DOHH2 (cell line): ENCODE data around the gene AMTN.
A peak's percentile ranks its signal among the peaks of the same experiment; 100 is the strongest.
"Not testable (repeated sequence)": the region's sequence is repeated elsewhere in the genome, so short reads cannot be mapped to it uniquely, and the experiment has no call there.

ENCODE experiments used
- H3F3A ChIP-seq: fragments of 200-600 bp; sonication (generic), shearing (Covaris generic); 2 replicates; pipeline ENCODE4 v1.6.0; 2016; ENCODE audit warnings: antibody characterized with exemption, mild to moderate bottlenecking; ENCODE audit not compliant: control insufficient read depth, insufficient read depth
- H3K27ac ChIP-seq: fragments of 200-600 bp; sonication (generic); 2 replicates; pipeline ENCODE4 v1.5.1; 2014; ENCODE audit warnings: low read depth, mild to moderate bottlenecking, low read length, moderate library complexity
- H3K27me3 ChIP-seq: fragments of 200-600 bp; sonication (generic); 2 replicates; pipeline ENCODE4 v1.6.1; 2014; ENCODE audit warnings: mild to moderate bottlenecking, low read length, mixed read lengths; ENCODE audit not compliant: control insufficient read depth
- H3K36me3 ChIP-seq: fragments of 200-600 bp; sonication (generic); 2 replicates; pipeline ENCODE4 v1.6.1; 2014; ENCODE audit warnings: mild to moderate bottlenecking, low read length, moderate library complexity, mixed read lengths; ENCODE audit not compliant: control insufficient read depth
- H3K4me1 ChIP-seq: fragments of 200-600 bp; sonication (generic); 2 replicates; pipeline ENCODE4 v1.6.1; 2014; ENCODE audit warnings: mild to moderate bottlenecking, low read length, mixed read lengths; ENCODE audit not compliant: control insufficient read depth
- H3K4me2 ChIP-seq: fragments of 200-600 bp; sonication (generic); 2 replicates; pipeline ENCODE4 v1.6.0; 2014; ENCODE audit warnings: mild to moderate bottlenecking, low read length, moderate library complexity
- H3K4me3 ChIP-seq: fragments of 200-600 bp; sonication (generic); 2 replicates; pipeline ENCODE4 v1.5.1; 2014; ENCODE audit warnings: mild to moderate bottlenecking, low read length, mixed read lengths
- H3K79me2 ChIP-seq: fragments of 200-600 bp; sonication (generic); 2 replicates; pipeline ENCODE4 v1.6.1; 2014; ENCODE audit warnings: mild to moderate bottlenecking, low read length, mixed read lengths; ENCODE audit not compliant: control insufficient read depth
- H3K9me2 ChIP-seq: fragments of 200-600 bp; sonication (generic); replicated peaks from 2 replicates; pipeline ENCODE4 v1.6.1; 2014; ENCODE audit warnings: mild to moderate bottlenecking, low read length, mixed read lengths; ENCODE audit not compliant: control insufficient read depth
- H3K9me3 ChIP-seq: fragments of 200-600 bp; sonication (generic); 2 replicates; pipeline ENCODE4 v1.6.1; 2014; ENCODE audit warnings: antibody characterized with exemption, low read length, mixed read lengths; ENCODE audit not compliant: control insufficient read depth, insufficient read depth
- H4K20me1 ChIP-seq: fragments of 200-600 bp; sonication (generic); 2 replicates; pipeline ENCODE4 v1.6.0; 2014; ENCODE audit warnings: low read depth, mild to moderate bottlenecking, antibody characterized with exemption, low read length, moderate library complexity; ENCODE audit not compliant: control insufficient read depth, insufficient read depth
- EZH2phosphoT487 ChIP-seq: fragments of 200-600 bp; sonication (generic); IDR thresholded peaks from 2 replicates; pipeline ENCODE4 v1.6.1; 2017; ENCODE audit warnings: borderline replicate concordance, mild to moderate bottlenecking, antibody characterized with exemption, low read length, moderate library complexity, mixed read lengths
- TF ChIP-seq, protein P1 (sequence below): fragments of 200-600 bp; sonication (generic); IDR thresholded peaks from one replicate; pipeline ENCODE4 v1.5.1; 2014; ENCODE audit warnings: antibody characterized with exemption, mild to moderate bottlenecking, low read depth, low read length; ENCODE audit not compliant: poor library complexity, severe bottlenecking

The AMTN gene

GRCh38 chr4:70530997-70531396 is 12.6 kb downstream of the AMTN start:
- H3K4me1 ChIP-seq: no peaks in the 10 kb centered on the region
- no peaks in the 10 kb centered on the region for H3F3A ChIP-seq
- H3K4me2 ChIP-seq: no peak overlapping the region
- H3K27ac ChIP-seq: no peak overlapping the region
- H3K27me3 ChIP-seq: no peaks in the 10 kb centered on the region
- no peak overlapping the region for H3K4me3 ChIP-seq
- no peaks in the 10 kb centered on the region for H3K9me3 ChIP-seq
- TF ChIP-seq, protein P1, sequence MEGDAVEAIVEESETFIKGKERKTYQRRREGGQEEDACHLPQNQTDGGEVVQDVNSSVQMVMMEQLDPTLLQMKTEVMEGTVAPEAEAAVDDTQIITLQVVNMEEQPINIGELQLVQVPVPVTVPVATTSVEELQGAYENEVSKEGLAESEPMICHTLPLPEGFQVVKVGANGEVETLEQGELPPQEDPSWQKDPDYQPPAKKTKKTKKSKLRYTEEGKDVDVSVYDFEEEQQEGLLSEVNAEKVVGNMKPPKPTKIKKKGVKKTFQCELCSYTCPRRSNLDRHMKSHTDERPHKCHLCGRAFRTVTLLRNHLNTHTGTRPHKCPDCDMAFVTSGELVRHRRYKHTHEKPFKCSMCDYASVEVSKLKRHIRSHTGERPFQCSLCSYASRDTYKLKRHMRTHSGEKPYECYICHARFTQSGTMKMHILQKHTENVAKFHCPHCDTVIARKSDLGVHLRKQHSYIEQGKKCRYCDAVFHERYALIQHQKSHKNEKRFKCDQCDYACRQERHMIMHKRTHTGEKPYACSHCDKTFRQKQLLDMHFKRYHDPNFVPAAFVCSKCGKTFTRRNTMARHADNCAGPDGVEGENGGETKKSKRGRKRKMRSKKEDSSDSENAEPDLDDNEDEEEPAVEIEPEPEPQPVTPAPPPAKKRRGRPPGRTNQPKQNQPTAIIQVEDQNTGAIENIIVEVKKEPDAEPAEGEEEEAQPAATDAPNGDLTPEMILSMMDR: no peak
- no peak for TF ChIP-seq EZH2phosphoT487
- H4K20me1 ChIP-seq: no peaks in the 10 kb centered on the region
- no peaks in the 10 kb centered on the region for H3K79me2 ChIP-seq
- H3K36me3 ChIP-seq: no peaks in the 10 kb centered on the region
- no peaks in the 10 kb centered on the region for H3K9me2 ChIP-seq

DNA sequence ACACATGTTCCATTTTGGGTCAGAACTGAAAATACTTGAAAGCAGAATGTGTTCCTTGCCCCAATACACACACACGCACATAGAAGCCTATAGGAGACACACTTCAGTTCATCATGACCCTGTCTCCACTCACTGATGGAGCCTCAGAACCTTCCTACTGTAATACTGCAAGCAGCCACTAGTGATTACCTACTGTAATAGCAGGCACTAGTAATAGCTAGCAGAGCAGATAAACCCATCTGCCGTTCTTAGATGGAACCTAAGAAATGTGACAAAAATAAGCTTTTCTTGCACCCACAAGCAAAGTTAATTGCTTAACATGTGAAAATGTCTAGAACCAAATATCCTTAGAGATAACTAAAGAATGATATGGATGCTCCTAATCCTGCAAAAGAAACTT is 13.6 kb downstream of the AMTN start:
- no peaks in the 10 kb centered on the region for H3K79me2 ChIP-seq
- no peaks in the 10 kb centered on the region for H4K20me1 ChIP-seq
- H3K4me2 ChIP-seq: no peak overlapping the region
- no peaks in the 10 kb centered on the region for H3K36me3 ChIP-seq
- TF ChIP-seq EZH2phosphoT487: no peak
- TF ChIP-seq, protein P1: peak; percentile 44
- H3K27ac ChIP-seq: no peak overlapping the region
- no peak overlapping the region for H3K4me3 ChIP-seq
- H3K9me2 ChIP-seq: no peaks in the 10 kb centered on the region
- no peaks in the 10 kb centered on the region for H3K4me1 ChIP-seq
- H3K9me3 ChIP-seq: no peaks in the 10 kb centered on the region
- H3K27me3 ChIP-seq: no peaks in the 10 kb centered on the region
- no peaks in the 10 kb centered on the region for H3F3A ChIP-seq

GRCh38 chr4:70533211-70533610 is 14.8 kb downstream of the AMTN start:
- H3K27me3 ChIP-seq: no peaks in the 10 kb centered on the region
- no peaks in the 10 kb centered on the region for H3K79me2 ChIP-seq
- H3K9me3 ChIP-seq: no peaks in the 10 kb centered on the region
- TF ChIP-seq, protein P1: no peak
- TF ChIP-seq EZH2phosphoT487: no peak
- H3K27ac ChIP-seq: no peak overlapping the region
- no peaks in the 10 kb centered on the region for H3F3A ChIP-seq
- no peaks in the 10 kb centered on the region for H4K20me1 ChIP-seq
- H3K4me3 ChIP-seq: no peak overlapping the region
- H3K4me2 ChIP-seq: no peak overlapping the region
- no peaks in the 10 kb centered on the region for H3K9me2 ChIP-seq
- H3K36me3 ChIP-seq: no peaks in the 10 kb centered on the region
- no peaks in the 10 kb centered on the region for H3K4me1 ChIP-seq

- Histone ChIP-seq H3F3A (no peaks in the 10 kb centered on the region), H3K27me3 (no peaks in the 10 kb centered on the region), H3K4me1 (no peaks in the 10 kb centered on the region), H3K4me2 (no peak overlapping the region), H4K20me1 (no peaks in the 10 kb centered on the region), H3K79me2 (no peaks in the 10 kb centered on the region), H3K9me3 (no peaks in the 10 kb centered on the region), H3K27ac (no peak overlapping the region), H3K4me3 (no peak overlapping the region), H3K9me2 (no peaks in the 10 kb centered on the region), H3K36me3 (no peaks in the 10 kb centered on the region)
- TF ChIP-seq, protein P1: no peak
- no peak for TF ChIP-seq EZH2phosphoT487
Observed at GRCh38 chr4:70533791-70534190, 15.4 kb downstream of the AMTN start.

GRCh38 chr4:70534886-70535285 is 16.5 kb downstream of the AMTN start:
- H3K36me3 ChIP-seq, H3K9me3 ChIP-seq, H3K4me3 ChIP-seq, H3K27me3 ChIP-seq, H3K27ac ChIP-seq, H3F3A ChIP-seq, H3K79me2 ChIP-seq, H3K9me2 ChIP-seq, H4K20me1 ChIP-seq, H3K4me1 ChIP-seq, H3K4me2 ChIP-seq: not testable (repeated sequence)
